ENCODE data around the gene CTNND2. TPM values are rescaled to one million over a fixed set of nuclear protein-coding genes. Genes with fewer than 3 reads are reported as not detected.

The CTNND2 gene
- total RNA-seq, 4 donors from 2014 or later, result 0.04 TPM; not detected in 3

- intact Hi-C loops (cut with DNase I; ENCODE audit: low total_unique reads) (no loop called here), in situ Hi-C loops (cut with MboI; ENCODE audit: low sequenced_read_pairs in 4 of 4) (no loop called here)
- H3K36me3 ChIP-seq, result no peaks in the 10 kb centered on the region
- DNase-seq (no peak), ATAC-seq (no peak)
- no peaks in the 10 kb centered on the region for H3K27me3 ChIP-seq
- H3K27ac ChIP-seq, result no peak overlapping the region
- no peaks in the 10 kb centered on the region for H3K9me3 ChIP-seq
- TF ChIP-seq CTCF (IDR thresholded peaks at IDR 0.05 in 4 of 5, conservative IDR thresholded peaks at IDR 0.05 in 1 of 5) (no peak), POLR2A (IDR thresholded peaks at IDR 0.05) (no peak)
- no peaks in the 10 kb centered on the region for H3K4me1 ChIP-seq
- H3K4me3 ChIP-seq, result no peak overlapping the region
Measured at GRCh38 chr5:10923310-10923709, 980.9 kb downstream of the CTNND2 start.
